SK-N-SH (cell line): ENCODE measurements around the gene SPI1. TPM values are rescaled to one million over a fixed set of nuclear protein-coding genes. Genes with fewer than 3 reads are reported as not detected.

Experiments
- CTCF ChIA-PET: fragments of 300-600, 350-600 bp; formaldehyde crosslinking; extraction: SDS; loops from one replicate; lab custom pipeline; 2021; lab: Yijun Ruan, JAX
- POLR2A ChIA-PET: fragments of 350-600 bp; sonication (Branson Sonifier 250); formaldehyde crosslinking; extraction: SDS; loops from one replicate; lab custom pipeline; 2020; ENCODE audit warnings: antibody characterized with exemption, inconsistent platforms; lab: Yijun Ruan, JAX
- DNase-seq: peaks from one replicate; pipeline ENCODE4 v3.0.0; 2012
- H2AFZ ChIP-seq: fragments of 200-600 bp; sonication (generic); 2 replicates; pipeline ENCODE4 v1.8.1; 2016; ENCODE audit warnings: antibody characterized with exemption, mild to moderate bottlenecking, low read depth
- H3F3A ChIP-seq: fragments of 200-600 bp; sonication (generic); replicated peaks from 2 replicates; pipeline ENCODE3; 2016; ENCODE audit warnings: antibody characterized with exemption, mild to moderate bottlenecking; ENCODE audit not compliant: insufficient read depth
- H3K27ac ChIP-seq, 2 experiments: fragments of 200-500 bp in 1 of 2; fragments of 200-600 bp in 1 of 2; sonication (Bioruptor generic) in 1 of 2; sonication (generic), shearing (Covaris generic) in 1 of 2; 2 replicates each; pipeline versions ENCODE4 v1.5.1 to v1.6.1; 2014 to 2016; ENCODE audit warnings: low read depth in 2 of 2, inconsistent platforms in 1 of 2, low read length in 1 of 2, mild to moderate bottlenecking in 1 of 2, mixed read lengths in 1 of 2
- H3K27me3 ChIP-seq: fragments of 200-600 bp; sonication (generic), shearing (Covaris generic); 2 replicates; pipeline ENCODE4 v1.6.1; 2016; ENCODE audit warnings: mixed run types; ENCODE audit not compliant: insufficient read depth
- H3K36me3 ChIP-seq, 2 experiments: fragments of 200-500 bp in 1 of 2; fragments of 200-600 bp in 1 of 2; sonication (Bioruptor generic) in 1 of 2; sonication (generic) in 1 of 2; replicated peaks in 1 of 2; 2 replicates each; pipeline versions ENCODE3 to v1.5.1; 2014 to 2016; ENCODE audit warnings: low read length in 1 of 2, mild to moderate bottlenecking in 1 of 2; ENCODE audit not compliant: insufficient read depth in 2 of 2, control insufficient read depth in 1 of 2
- H3K4me1 ChIP-seq, 2 experiments: fragments of 200-500 bp in 1 of 2; fragments of 200-600 bp in 1 of 2; sonication (Bioruptor generic) in 1 of 2; sonication (generic), shearing (Covaris generic) in 1 of 2; 2 replicates each; pipeline versions ENCODE4 v1.5.1 to v1.6.1; 2014 to 2016; ENCODE audit warnings: low read depth in 1 of 2, low read length in 1 of 2, mixed run types in 1 of 2; ENCODE audit not compliant: insufficient read depth in 2 of 2, control insufficient read depth in 1 of 2
- H3K4me2 ChIP-seq: fragments of 200-600 bp; sonication (generic), shearing (Covaris generic); 2 replicates; pipeline ENCODE4 v1.6.1; 2017; ENCODE audit warnings: mixed run types
- H3K4me3 ChIP-seq, 2 experiments: fragments of 200-500 bp in 1 of 2; fragments of 200-600 bp in 1 of 2; sonication (Bioruptor generic) in 1 of 2; sonication (generic), shearing (Covaris generic) in 1 of 2; 2 replicates each; pipeline versions ENCODE4 v1.5.1 to v1.8.1; 2014 to 2016; ENCODE audit warnings: low read depth in 2 of 2, inconsistent platforms in 1 of 2, low read length in 1 of 2, mild to moderate bottlenecking in 1 of 2, mixed read lengths in 1 of 2, moderate library complexity in 1 of 2
- H3K79me2 ChIP-seq: fragments of 200-600 bp; sonication (generic); 2 replicates; pipeline ENCODE4 v1.8.1; 2017; ENCODE audit warnings: mild to moderate bottlenecking; ENCODE audit not compliant: insufficient read depth
- H3K9ac ChIP-seq: fragments of 200-600 bp; sonication (generic); 2 replicates; pipeline ENCODE4 v1.6.1; 2017; ENCODE audit warnings: mixed run types
- H3K9me2 ChIP-seq: fragments of 200-600 bp; sonication (generic); 2 replicates; pipeline ENCODE4 v1.6.1; 2017; ENCODE audit warnings: mixed run types
- H3K9me3 ChIP-seq: fragments of 200-600 bp; sonication (generic); 2 replicates; pipeline ENCODE4 v1.6.1; 2017; ENCODE audit warnings: mixed run types, mild to moderate bottlenecking, moderate library complexity
- H4K20me1 ChIP-seq: fragments of 200-600 bp; sonication (generic); 2 replicates; pipeline ENCODE4 v1.6.1; 2017; ENCODE audit warnings: mild to moderate bottlenecking, mixed run types; ENCODE audit not compliant: insufficient read depth
- CTCF ChIP-seq: fragments of 200-600 bp; sonication (generic); IDR thresholded peaks from 2 replicates; pipeline ENCODE4 v1.6.1; 2017; ENCODE audit warnings: antibody characterized with exemption, mild to moderate bottlenecking, moderate library complexity
- EP300 ChIP-seq, 2 experiments: IDR thresholded peaks; 2 replicates each; pipeline versions ENCODE4 v1.4.0 to v1.6.1; 2012; ENCODE audit warnings: borderline replicate concordance in 1 of 2, low read depth in 1 of 2, low read length in 1 of 2
- FOSL2 ChIP-seq: IDR thresholded peaks from 2 replicates; pipeline ENCODE4 v1.4.0; 2012; ENCODE audit warnings: low read depth, mild to moderate bottlenecking, moderate library complexity, borderline replicate concordance
- FOXJ3 ChIP-seq: sonication (generic); formaldehyde crosslinking; IDR thresholded peaks from 2 replicates; pipeline ENCODE4 v1.5.1; 2020; ENCODE audit warnings: mild to moderate bottlenecking, missing genetic modification reagents
- FOXM1 ChIP-seq: IDR thresholded peaks from 2 replicates; pipeline ENCODE4 v1.4.0; 2012; ENCODE audit warnings: low read depth, mild to moderate bottlenecking
- GATA2 ChIP-seq: sonication (generic); formaldehyde crosslinking; IDR thresholded peaks from 2 replicates; pipeline ENCODE4 v1.5.0; 2020; ENCODE audit warnings: mild to moderate bottlenecking, missing genetic modification reagents
- JUND ChIP-seq: IDR thresholded peaks from 2 replicates; pipeline ENCODE4 v1.4.0; 2012
- NFIC ChIP-seq: IDR thresholded peaks from 2 replicates; pipeline ENCODE4 v1.4.0; 2012; ENCODE audit warnings: borderline replicate concordance
- POLR2AphosphoS5 ChIP-seq: IDR thresholded peaks from 2 replicates; pipeline ENCODE4 v1.6.1; 2012; ENCODE audit warnings: low read depth, low read length
- RAD21 ChIP-seq: IDR thresholded peaks from 2 replicates; pipeline ENCODE4 v1.6.1; 2012; ENCODE audit warnings: mild to moderate bottlenecking, low read length
- RCOR1 ChIP-seq: fragments of 150-350 bp; IDR thresholded peaks from 2 replicates; pipeline ENCODE4 v1.6.1; 2017; ENCODE audit warnings: antibody characterized with exemption, low read length
- RFX5 ChIP-seq: IDR thresholded peaks from 2 replicates; pipeline ENCODE4 v1.6.1; 2012; ENCODE audit warnings: mild to moderate bottlenecking, improper control_type of control experiment, low read length
- RXRA ChIP-seq: IDR thresholded peaks from 2 replicates; pipeline ENCODE4 v1.4.0; 2012; ENCODE audit warnings: low read depth, mild to moderate bottlenecking, borderline replicate concordance
- SMC3 ChIP-seq: IDR thresholded peaks from 2 replicates; pipeline ENCODE4 v1.6.1; 2012; ENCODE audit warnings: low read depth, low read length, improper control_type of control experiment
- TAF1 ChIP-seq: IDR thresholded peaks from 2 replicates; pipeline ENCODE4 v1.6.1; 2012; ENCODE audit warnings: low read depth, mild to moderate bottlenecking, low read length, moderate library complexity, borderline replicate concordance
- TCF12 ChIP-seq: IDR thresholded peaks from 2 replicates; pipeline ENCODE4 v1.4.0; 2012
- TEAD4 ChIP-seq: IDR thresholded peaks from 2 replicates; pipeline ENCODE4 v1.4.0; 2012; ENCODE audit warnings: mild to moderate bottlenecking, borderline replicate concordance; ENCODE audit not compliant: insufficient read depth
- YY1 ChIP-seq: IDR thresholded peaks from 2 replicates; pipeline ENCODE4 v1.4.0; 2012; ENCODE audit warnings: low read depth, mild to moderate bottlenecking
- WGBS: methylation state at CpG from one replicate; pipeline ENCODE4 v1.1.6; 2017; ENCODE audit warnings: low lambda C conversion rate; 5-methylcytosine and 5-hydroxymethylcytosine counted together
- polyA plus RNA-seq, 3 experiments: library from polyadenylated mRNA; depleted of rRNA; stranded (reverse); fragments of >200 nt; gene quantifications; 2 replicates each; pipeline ENCODE4 v1.2.3, GENCODE V29; 2012
- TF ChIP-seq, protein P1 (sequence below): IDR thresholded peaks from 2 replicates; pipeline ENCODE4 v1.6.1; 2012; ENCODE audit warnings: mild to moderate bottlenecking, low read depth, low read length, moderate library complexity

SPI1 gene
- polyA plus RNA-seq, 1 of the 3 experiments (the other 2 are of a cell fraction): not detected

DNA sequence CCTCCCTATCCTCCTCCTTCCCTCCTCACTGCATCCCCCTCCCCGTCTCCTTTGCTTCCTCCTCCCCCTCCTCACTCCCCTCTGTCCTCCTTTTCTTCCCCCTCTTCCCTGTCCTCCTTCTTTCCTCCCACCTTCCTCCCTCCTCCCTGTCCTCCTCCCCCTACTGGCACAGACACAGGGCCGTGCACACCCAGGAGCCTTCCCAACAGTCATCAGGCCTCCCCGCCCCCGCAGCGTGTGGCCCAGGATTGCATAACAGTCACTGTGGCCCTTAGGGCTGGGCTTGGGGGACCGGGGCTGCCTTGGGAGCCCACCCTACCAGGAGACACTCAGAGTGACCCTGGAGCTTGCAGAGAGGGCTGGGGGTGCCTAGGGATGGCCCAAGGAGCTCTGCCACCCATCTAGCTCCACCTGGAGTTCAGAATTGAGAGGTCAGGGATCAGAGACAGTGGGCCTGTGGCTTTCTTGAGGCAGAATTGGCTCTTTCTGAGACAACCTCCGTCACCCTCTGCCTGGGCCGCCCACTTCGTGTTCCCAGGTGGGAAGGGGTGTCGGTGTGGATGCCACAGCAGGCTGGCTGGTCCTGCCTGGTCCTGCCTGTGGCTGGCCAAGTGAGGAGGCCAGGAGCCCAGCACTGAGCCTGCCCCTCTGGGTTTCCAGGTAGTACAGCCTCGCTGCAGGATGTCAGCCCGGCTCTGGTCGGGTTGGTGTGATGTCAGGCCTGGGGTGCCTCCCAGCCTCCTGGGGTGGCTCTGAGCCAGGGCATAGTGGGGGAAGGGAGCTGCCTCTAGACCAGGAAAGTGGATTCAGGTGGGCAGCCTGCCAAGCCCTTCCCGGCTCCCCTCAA, 1.6 kb downstream of the SPI1 start (continued):
- TF ChIP-seq, protein P1, sequence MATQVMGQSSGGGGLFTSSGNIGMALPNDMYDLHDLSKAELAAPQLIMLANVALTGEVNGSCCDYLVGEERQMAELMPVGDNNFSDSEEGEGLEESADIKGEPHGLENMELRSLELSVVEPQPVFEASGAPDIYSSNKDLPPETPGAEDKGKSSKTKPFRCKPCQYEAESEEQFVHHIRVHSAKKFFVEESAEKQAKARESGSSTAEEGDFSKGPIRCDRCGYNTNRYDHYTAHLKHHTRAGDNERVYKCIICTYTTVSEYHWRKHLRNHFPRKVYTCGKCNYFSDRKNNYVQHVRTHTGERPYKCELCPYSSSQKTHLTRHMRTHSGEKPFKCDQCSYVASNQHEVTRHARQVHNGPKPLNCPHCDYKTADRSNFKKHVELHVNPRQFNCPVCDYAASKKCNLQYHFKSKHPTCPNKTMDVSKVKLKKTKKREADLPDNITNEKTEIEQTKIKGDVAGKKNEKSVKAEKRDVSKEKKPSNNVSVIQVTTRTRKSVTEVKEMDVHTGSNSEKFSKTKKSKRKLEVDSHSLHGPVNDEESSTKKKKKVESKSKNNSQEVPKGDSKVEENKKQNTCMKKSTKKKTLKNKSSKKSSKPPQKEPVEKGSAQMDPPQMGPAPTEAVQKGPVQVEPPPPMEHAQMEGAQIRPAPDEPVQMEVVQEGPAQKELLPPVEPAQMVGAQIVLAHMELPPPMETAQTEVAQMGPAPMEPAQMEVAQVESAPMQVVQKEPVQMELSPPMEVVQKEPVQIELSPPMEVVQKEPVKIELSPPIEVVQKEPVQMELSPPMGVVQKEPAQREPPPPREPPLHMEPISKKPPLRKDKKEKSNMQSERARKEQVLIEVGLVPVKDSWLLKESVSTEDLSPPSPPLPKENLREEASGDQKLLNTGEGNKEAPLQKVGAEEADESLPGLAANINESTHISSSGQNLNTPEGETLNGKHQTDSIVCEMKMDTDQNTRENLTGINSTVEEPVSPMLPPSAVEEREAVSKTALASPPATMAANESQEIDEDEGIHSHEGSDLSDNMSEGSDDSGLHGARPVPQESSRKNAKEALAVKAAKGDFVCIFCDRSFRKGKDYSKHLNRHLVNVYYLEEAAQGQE: no peak
- TF ChIP-seq JUND (no peak), YY1 (no peak), FOXJ3 (no peak), TEAD4 (no peak), NFIC (no peak), GATA2 (no peak), FOXM1 (no peak)

- ChIA-PET POLR2A (no interaction called here), CTCF (no interaction called here)
- Histone ChIP-seq H4K20me1 (no peaks in the 10 kb centered on the region), H3K9me3 (no peaks in the 10 kb centered on the region), H3K4me3 (no peak overlapping the region)
- TF ChIP-seq TCF12 (no peak), TEAD4 (no peak), EP300 (IDR thresholded peaks at IDR 0.05; ENCODE audit: borderline replicate concordance in 1 of 2, low read depth in 1 of 2, low read length in 1 of 2) (no peak), TAF1 (no peak), CTCF (no peak), SMC3 (no peak), FOSL2 (no peak), RXRA (no peak), RFX5 (no peak), RCOR1 (no peak), POLR2AphosphoS5 (no peak), RAD21 (no peak), FOXM1 (no peak)
- TF ChIP-seq, all 33 proteins: peak for 0
- Histone ChIP-seq H3K4me2 (no peak overlapping the region), H3K9me2 (no peaks in the 10 kb centered on the region), H3K27ac (no peak overlapping the region), H3K9ac (no peak overlapping the region), H3K4me1 (peaks cover 0 to 4% of the 10 kb centered on the region in 2 experiments; a peak in 1 of 4 replicates), H2AFZ (no peak overlapping the region), H3K36me3 (no peaks in the 10 kb centered on the region), H3K79me2 (no peaks in the 10 kb centered on the region), H3F3A (no peaks in the 10 kb centered on the region), H3K27me3 (no peaks in the 10 kb centered on the region)
- WGBS: 92% methylated on average over 8 of the region's 8 CpGs
- no peak for DNase-seq
Measured at GRCh38 chr11:47376107-47376524, 2.2 kb downstream of the SPI1 start.
